Measurements from ENCODE around the gene ST6GALNAC4.
A peak's percentile ranks its signal among the peaks of the same experiment; 100 is the strongest.
"Not testable (repeated sequence)": the region's sequence is repeated elsewhere in the genome, so short reads cannot be mapped to it uniquely, and the experiment has no call there.

The ST6GALNAC4 gene

GRCh38 chr9:127874301-127875221 is 42.3 kb downstream of the ST6GALNAC4 start:
- H3K36me3 Mint-ChIP-seq = peaks cover 4% of the 10 kb centered on the region in 2 donors
- ATAC-seq (replicated peaks) (no peak), DNase-seq (no peak)
- H3K27me3 Mint-ChIP-seq = peaks cover 0 to 16% of the 10 kb centered on the region in 2 donors
- peaks cover 19 to 25% of the 10 kb centered on the region in 2 donors for H3K4me1 Mint-ChIP-seq
- H3K4me3 Mint-ChIP-seq = no peak overlapping the region
- peak overlapping the region; percentile 20 for H3K27ac Mint-ChIP-seq
- H3K9me3 Mint-ChIP-seq = no peaks in the 10 kb centered on the region

- Mint-ChIP-seq H3K9me3 (no peaks in the 10 kb centered on the region), H3K27ac (no peak overlapping the region), H3K36me3 (peaks cover under 1 to 2% of the 10 kb centered on the region in 2 donors), H3K27me3 (peaks cover 0 to 16% of the 10 kb centered on the region in 2 donors), H3K4me1 (peaks cover 16 to 21% of the 10 kb centered on the region in 2 donors), H3K4me3 (no peak overlapping the region)
- ATAC-seq (replicated peaks) (no peak), DNase-seq (no peak)
Observed at GRCh38 chr9:127873886-127874285, 43.0 kb downstream of the ST6GALNAC4 start.

- H3K9me3 Mint-ChIP-seq = no peaks in the 10 kb centered on the region
- no peak overlapping the region for H3K27ac Mint-ChIP-seq
- peaks cover 0 to 16% of the 10 kb centered on the region in 2 donors for H3K27me3 Mint-ChIP-seq
- DNase-seq (no peak), ATAC-seq (replicated peaks) (no peak)
- no peaks in the 10 kb centered on the region for H3K36me3 Mint-ChIP-seq
- peaks cover 11 to 14% of the 10 kb centered on the region in 2 donors for H3K4me1 Mint-ChIP-seq
- H3K4me3 Mint-ChIP-seq = no peak overlapping the region
Observed at GRCh38 chr9:127873223-127873691, 43.6 kb downstream of the ST6GALNAC4 start.

GRCh38 chr9:127872369-127873222 is 44.2 kb downstream of the ST6GALNAC4 start:
- Mint-ChIP-seq H3K4me3 (no peak overlapping the region), H3K27me3 (peaks cover 0 to 16% of the 10 kb centered on the region in 2 donors), H3K36me3 (no peaks in the 10 kb centered on the region), H3K4me1 (peaks cover 8 to 9% of the 10 kb centered on the region in 2 donors), H3K9me3 (no peaks in the 10 kb centered on the region), H3K27ac (no peak overlapping the region)
- ATAC-seq (replicated peaks) (no peak), DNase-seq (no peak)

GRCh38 chr9:127871531-127871930 is 45.3 kb downstream of the ST6GALNAC4 start:
- Mint-ChIP-seq H3K36me3 (no peaks in the 10 kb centered on the region), H3K4me3 (no peak overlapping the region), H3K27ac (peak overlapping the region; percentile 14), H3K4me1 (peaks cover under 1 to 3% of the 10 kb centered on the region in 2 donors), H3K27me3 (peaks cover 0 to 16% of the 10 kb centered on the region in 2 donors), H3K9me3 (no peaks in the 10 kb centered on the region)
- ATAC-seq (replicated peaks) = no peak
- no peak for DNase-seq

- no peaks in the 10 kb centered on the region for H3K36me3 Mint-ChIP-seq
- no peaks in the 10 kb centered on the region for H3K9me3 Mint-ChIP-seq
- peaks cover 0 to 12% of the 10 kb centered on the region in 2 donors for H3K27me3 Mint-ChIP-seq
- ATAC-seq (replicated peaks) (no peak), DNase-seq (no peak)
- H3K4me3 Mint-ChIP-seq = no peak overlapping the region
- H3K27ac Mint-ChIP-seq = no peak overlapping the region
- peaks cover 2 to 5% of the 10 kb centered on the region in 2 donors for H3K4me1 Mint-ChIP-seq
Observed at GRCh38 chr9:127870887-127871286, 46.0 kb downstream of the ST6GALNAC4 start.

GRCh38 chr9:127870153-127870491 is 46.7 kb downstream of the ST6GALNAC4 start:
- not testable (repeated sequence) for H3K27ac Mint-ChIP-seq; H3K27me3 Mint-ChIP-seq; ATAC-seq (replicated peaks); DNase-seq; H3K9me3 Mint-ChIP-seq; H3K36me3 Mint-ChIP-seq; H3K4me3 Mint-ChIP-seq
- peaks cover 10 to 12% of the 10 kb centered on the region in 2 donors for H3K4me1 Mint-ChIP-seq

GRCh38 chr9:127869310-127870152 is 47.3 kb downstream of the ST6GALNAC4 start:
- H3K9me3 Mint-ChIP-seq = no peaks in the 10 kb centered on the region
- no peaks in the 10 kb centered on the region for H3K36me3 Mint-ChIP-seq
- H3K27me3 Mint-ChIP-seq = peaks cover 0 to 5% of the 10 kb centered on the region in 2 donors
- ATAC-seq (replicated peaks) (peak; percentile 87 to 89), DNase-seq (peak; percentile 82)
- peaks cover 16% of the 10 kb centered on the region in 2 donors for H3K4me1 Mint-ChIP-seq
- H3K27ac Mint-ChIP-seq = no peak overlapping the region
- H3K4me3 Mint-ChIP-seq = no peak overlapping the region

GRCh38 chr9:127868278-127868902 is 48.5 kb downstream of the ST6GALNAC4 start:
- DNase-seq (no peak), ATAC-seq (replicated peaks) (no peak)
- Mint-ChIP-seq H3K9me3 (no peaks in the 10 kb centered on the region), H3K27ac (peak overlapping the region; percentile 9), H3K27me3 (peaks cover 0 to 5% of the 10 kb centered on the region in 2 donors), H3K4me3 (no peak overlapping the region), H3K4me1 (peaks cover 16% of the 10 kb centered on the region in 2 donors), H3K36me3 (no peaks in the 10 kb centered on the region)

- Mint-ChIP-seq H3K9me3 (no peaks in the 10 kb centered on the region), H3K4me3 (no peak overlapping the region), H3K27ac (no peak overlapping the region), H3K27me3 (peaks cover 0 to 5% of the 10 kb centered on the region in 2 donors), H3K36me3 (no peaks in the 10 kb centered on the region), H3K4me1 (peaks cover 21 to 22% of the 10 kb centered on the region in 2 donors)
- DNase-seq = no peak
- no peak for ATAC-seq (replicated peaks)
Observed at GRCh38 chr9:127867356-127868277, 49.2 kb downstream of the ST6GALNAC4 start.

- ATAC-seq (replicated peaks) (no peak), DNase-seq (peak; percentile 30)
- Mint-ChIP-seq H3K4me1 (peaks cover 25 to 33% of the 10 kb centered on the region in 2 donors), H3K36me3 (no peaks in the 10 kb centered on the region), H3K9me3 (no peaks in the 10 kb centered on the region), H3K4me3 (no peak overlapping the region), H3K27ac (peak overlapping the region; percentile 14), H3K27me3 (no peaks in the 10 kb centered on the region)
Observed at GRCh38 chr9:127866535-127866934, 50.3 kb downstream of the ST6GALNAC4 start.

- Mint-ChIP-seq H3K27me3 (no peaks in the 10 kb centered on the region), H3K36me3 (no peaks in the 10 kb centered on the region), H3K27ac (peak overlapping the region; percentile 82), H3K9me3 (no peaks in the 10 kb centered on the region), H3K4me3 (no peak overlapping the region), H3K4me1 (peaks cover 29 to 39% of the 10 kb centered on the region in 2 donors)
- DNase-seq (no peak), ATAC-seq (replicated peaks) (no peak)
Observed at GRCh38 chr9:127865645-127866464, 51.0 kb downstream of the ST6GALNAC4 start.

Measured in stimulated activated naive B cell treated with anti-CD40 and anti-IgM and Interleukin-4, amounts not matched to agents 10 μg/mL and 1 μg/mL and 100 μg/mL, for 72 hours (primary cell).